Cardiac muscle cell (in vitro differentiated cells and primary cell): Measurements from ENCODE around the gene RGS7. TPM values are rescaled to one million over a fixed set of nuclear protein-coding genes. Genes with fewer than 3 reads are reported as not detected.

Experiments
- DNase-seq, 2 donors: peaks; one replicate each; pipeline versions ENCODE4 v3.0.0 to v3.0.0-alpha.2; 2010 to 2017; ENCODE audit warnings: low read depth in 1 of 2, low spot score in 1 of 2
- H3K27ac ChIP-seq: fragments of 200-600 bp; sonication (generic); 2 replicates; pipeline ENCODE4 v1.5.1; 2016
- H3K27me3 ChIP-seq: fragments of 200-600 bp; sonication (generic); 2 replicates; pipeline ENCODE4 v1.6.0; 2016; ENCODE audit warnings: control low read depth
- H3K36me3 ChIP-seq: fragments of 200-600 bp; sonication (generic); 2 replicates; pipeline ENCODE4 v1.5.1; 2016; ENCODE audit warnings: control low read depth
- H3K4me1 ChIP-seq: fragments of 200-600 bp; sonication (generic); 2 replicates; pipeline ENCODE4 v1.8.1; 2017; ENCODE audit warnings: low read depth, mild to moderate bottlenecking, mixed run types
- H3K4me3 ChIP-seq: fragments of 200-600 bp; sonication (generic); 2 replicates; pipeline ENCODE4 v1.5.1; 2016; ENCODE audit warnings: mild to moderate bottlenecking
- H3K9me3 ChIP-seq: fragments of 200-600 bp; sonication (generic); 2 replicates; pipeline ENCODE4 v1.5.1; 2017; ENCODE audit warnings: low read depth, mild to moderate bottlenecking, control low read depth
- polyA plus RNA-seq: library from polyadenylated mRNA; unstranded; fragments of >200 nt; fragmentation: Nextera tagmentation; extraction: Ambion mirVana; gene quantifications from 2 replicates; pipeline ENCODE4 v1.2.1, GENCODE V29; 2016
- total RNA-seq: library from RNA; depleted of rRNA; stranded (reverse); fragments of >200 nt; gene quantifications from 2 replicates; pipeline ENCODE4 v1.2.3, GENCODE V29; 2016
- TF ChIP-seq, protein P1 (sequence below): IDR thresholded peaks from 2 replicates; pipeline ENCODE4 v1.5.1; 2012; ENCODE audit warnings: low read depth, mild to moderate bottlenecking, low read length

Gene RGS7
- total RNA-seq, result not detected in 2 replicates
- polyA plus RNA-seq, result not detected in 2 replicates

GRCh38 chr1:241356519-241357365, at the start of gene RGS7:
Gene RGS7, minus strand, starts transcription at chr1:241357205.
- Histone ChIP-seq H3K27ac (no peak within 1 kb of the TSS), H3K36me3 (no peaks in the 10 kb centered on the region), H3K27me3 (peaks cover 68% of the 10 kb centered on the region)

GRCh38 chr1:241406421-241406820, 49.4 kb upstream of the RGS7 start:
- Histone ChIP-seq H3K27ac (no peak overlapping the region), H3K9me3 (no peaks in the 10 kb centered on the region), H3K27me3 (no peaks in the 10 kb centered on the region), H3K36me3 (no peaks in the 10 kb centered on the region), H3K4me1 (no peaks in the 10 kb centered on the region), H3K4me3 (no peak overlapping the region)
- no peak for DNase-seq
- TF ChIP-seq, protein P1, sequence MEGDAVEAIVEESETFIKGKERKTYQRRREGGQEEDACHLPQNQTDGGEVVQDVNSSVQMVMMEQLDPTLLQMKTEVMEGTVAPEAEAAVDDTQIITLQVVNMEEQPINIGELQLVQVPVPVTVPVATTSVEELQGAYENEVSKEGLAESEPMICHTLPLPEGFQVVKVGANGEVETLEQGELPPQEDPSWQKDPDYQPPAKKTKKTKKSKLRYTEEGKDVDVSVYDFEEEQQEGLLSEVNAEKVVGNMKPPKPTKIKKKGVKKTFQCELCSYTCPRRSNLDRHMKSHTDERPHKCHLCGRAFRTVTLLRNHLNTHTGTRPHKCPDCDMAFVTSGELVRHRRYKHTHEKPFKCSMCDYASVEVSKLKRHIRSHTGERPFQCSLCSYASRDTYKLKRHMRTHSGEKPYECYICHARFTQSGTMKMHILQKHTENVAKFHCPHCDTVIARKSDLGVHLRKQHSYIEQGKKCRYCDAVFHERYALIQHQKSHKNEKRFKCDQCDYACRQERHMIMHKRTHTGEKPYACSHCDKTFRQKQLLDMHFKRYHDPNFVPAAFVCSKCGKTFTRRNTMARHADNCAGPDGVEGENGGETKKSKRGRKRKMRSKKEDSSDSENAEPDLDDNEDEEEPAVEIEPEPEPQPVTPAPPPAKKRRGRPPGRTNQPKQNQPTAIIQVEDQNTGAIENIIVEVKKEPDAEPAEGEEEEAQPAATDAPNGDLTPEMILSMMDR, result no peak

More at GRCh38 chr1:241356519-241357365, at the start of gene RGS7:
- H3K4me1 ChIP-seq, result no peaks in the 10 kb centered on the region
- TF ChIP-seq, protein P1, result no peak
- H3K9me3 ChIP-seq, result no peaks in the 10 kb centered on the region
- peak within 1 kb of the TSS; percentile 63 for H3K4me3 ChIP-seq
- peak; percentile 63 to 81 for DNase-seq

- no peaks in the 10 kb centered on the region for H3K9me3 ChIP-seq
- DNase-seq, result peak in 1 of 2 donors; percentile 3
- no peak overlapping the region for H3K4me3 ChIP-seq
- TF ChIP-seq, protein P1, result no peak
- no peak overlapping the region for H3K27ac ChIP-seq
- no peaks in the 10 kb centered on the region for H3K27me3 ChIP-seq
- H3K36me3 ChIP-seq, result no peaks in the 10 kb centered on the region
- no peaks in the 10 kb centered on the region for H3K4me1 ChIP-seq
Observed at GRCh38 chr1:241401156-241401555, 44.2 kb upstream of the RGS7 start.

DNA sequence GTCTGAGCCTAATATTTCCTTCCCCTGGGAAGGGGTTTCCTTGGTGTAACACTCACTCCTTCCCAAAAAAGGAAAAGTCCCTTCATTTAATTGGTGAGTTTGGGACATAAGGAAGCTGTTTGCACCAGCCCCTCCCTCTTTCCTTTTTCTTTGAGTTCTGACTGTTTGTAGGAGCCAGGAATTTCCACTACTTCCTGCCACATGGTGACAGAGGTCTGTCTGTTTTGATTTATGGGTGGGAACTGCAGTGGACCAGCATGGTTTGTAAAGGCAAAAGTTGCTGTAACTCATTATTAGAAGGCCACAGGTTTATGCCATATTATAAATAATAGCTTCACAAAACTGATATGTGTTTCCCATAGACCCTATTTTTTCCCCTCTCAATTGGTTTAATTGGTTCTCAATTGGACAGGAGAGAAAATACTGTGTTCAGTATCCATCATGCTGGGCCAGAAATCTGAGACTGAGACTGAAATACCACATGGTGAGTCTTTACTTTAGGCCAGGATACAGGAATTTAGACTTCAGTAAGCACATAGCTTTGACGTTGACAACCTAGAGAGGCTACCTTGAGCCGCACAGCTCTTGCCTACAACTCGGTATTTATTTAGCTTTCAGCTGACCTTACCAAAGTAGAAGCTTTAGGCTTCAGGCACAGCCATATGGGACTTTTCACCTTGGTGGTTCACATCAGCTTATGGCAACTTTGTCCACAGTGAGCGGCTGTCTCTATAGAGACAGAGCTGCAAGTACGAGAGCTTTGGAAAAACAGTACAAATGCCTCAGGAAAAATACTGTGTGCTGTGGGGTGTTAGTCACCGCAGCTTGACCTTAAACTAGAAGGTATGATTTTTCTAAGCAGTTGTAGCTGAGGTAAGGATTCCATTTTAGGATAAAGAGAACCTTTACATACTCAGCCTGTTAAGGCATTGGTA, 40.0 kb upstream of the RGS7 start:
- TF ChIP-seq, protein P1, result no peak
- DNase-seq, result no peak
- Histone ChIP-seq H3K4me1 (no peaks in the 10 kb centered on the region), H3K36me3 (no peaks in the 10 kb centered on the region), H3K27me3 (no peaks in the 10 kb centered on the region), H3K4me3 (no peak overlapping the region), H3K9me3 (no peaks in the 10 kb centered on the region), H3K27ac (no peak overlapping the region)

- no peaks in the 10 kb centered on the region for H3K36me3 ChIP-seq
- H3K4me1 ChIP-seq, result no peaks in the 10 kb centered on the region
- DNase-seq, result no peak
- TF ChIP-seq, protein P1, result no peak
- H3K27ac ChIP-seq, result no peak overlapping the region
- no peaks in the 10 kb centered on the region for H3K9me3 ChIP-seq
- H3K27me3 ChIP-seq, result no peaks in the 10 kb centered on the region
- H3K4me3 ChIP-seq, result no peak overlapping the region
Observed at GRCh38 chr1:241391926-241392710, 35.1 kb upstream of the RGS7 start.
